Upper lobe of left lung (tissue), 4 donors: ENCODE data around the gene PAK6.

ENCODE experiments used
- CTCF ChIP-seq, 6 experiments: fragments of 450-650 bp in 4 of 6; fragments of 200-600 bp in 2 of 6; sonication (generic) in 2 of 6; IDR thresholded peaks; one replicate each; pipeline ENCODE4 v1.5.1; 2016 to 2019; ENCODE audit warnings: antibody characterized with exemption in 6 of 6
- EP300 ChIP-seq, 4 donors: sonication (generic); formaldehyde crosslinking; IDR thresholded peaks; one replicate each; pipeline ENCODE4 v1.5.1; 2017; ENCODE audit warnings: antibody characterized with exemption in 4 of 4, control low read depth in 2 of 4
- POLR2A ChIP-seq, 4 donors: fragments of 450-650 bp; IDR thresholded peaks; one replicate each; pipeline ENCODE4 v1.5.1; 2016 to 2017; ENCODE audit warnings: antibody characterized with exemption in 4 of 4, mild to moderate bottlenecking in 2 of 4
- POLR2AphosphoS5 ChIP-seq, 2 donors: sonication (generic); formaldehyde crosslinking; IDR thresholded peaks; one replicate each; pipeline ENCODE4 v1.5.1; 2017; ENCODE audit warnings: antibody characterized with exemption in 2 of 2

DNA sequence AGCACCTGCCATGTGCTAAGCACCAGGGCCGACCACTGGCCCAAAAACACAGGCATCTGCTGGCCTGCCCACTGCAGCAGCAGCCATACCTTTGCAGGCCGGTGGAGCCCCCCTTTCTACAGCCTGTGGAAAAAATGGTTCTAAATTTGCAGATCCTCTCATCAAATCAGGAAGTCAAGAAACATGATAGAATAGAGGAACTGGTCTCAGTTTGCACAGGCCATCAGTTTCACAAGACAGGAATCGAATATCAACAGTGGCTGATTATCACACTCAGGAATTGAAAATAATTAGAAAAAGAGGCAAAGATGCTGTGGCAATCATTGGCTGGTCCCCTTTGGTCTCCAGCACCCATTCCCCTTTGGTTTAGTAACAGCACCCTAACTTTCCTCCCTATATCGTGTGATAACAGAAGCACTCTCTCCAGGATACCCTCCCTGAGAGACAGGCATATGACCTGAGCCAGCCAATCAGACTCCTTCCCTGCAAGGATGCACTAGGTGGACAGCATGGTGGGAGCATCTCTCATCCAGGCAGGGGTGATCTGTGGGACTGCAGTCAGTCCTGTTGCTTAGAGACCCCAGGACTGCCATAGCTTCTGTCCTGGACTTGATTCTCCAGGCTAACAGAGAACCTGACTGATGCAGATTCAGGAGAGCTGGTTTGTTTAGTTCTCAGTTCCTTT lies 3.5 kb upstream of the PAK6 start:
- TF ChIP-seq CTCF (IDR thresholded peaks at IDR 0.05) (no peak), POLR2A (IDR thresholded peaks at IDR 0.05) (no peak), POLR2AphosphoS5 (IDR thresholded peaks at IDR 0.05) (no peak), EP300 (IDR thresholded peaks at IDR 0.05) (no peak)
